Erythroblast (primary cell): Measurements from ENCODE around the gene MPZ.

Source experiments
- GATA1 ChIP-seq: IDR thresholded peaks from 2 replicates; pipeline ENCODE4 v1.6.1; 2011; ENCODE audit warnings: low read depth, mild to moderate bottlenecking, control low read depth, low read length, moderate library complexity
- POLR2A ChIP-seq: IDR thresholded peaks from 2 replicates; pipeline ENCODE4 v1.6.1; 2011; ENCODE audit warnings: mild to moderate bottlenecking, low read length

- TF ChIP-seq POLR2A (no peak), GATA1 (no peak)
Observed at GRCh38 chr1:161333166-161333565, 23.4 kb upstream of the MPZ start.
